DND-41 (cell line): ENCODE data around the gene SEPTIN1.

ENCODE experiments used
- CTCF ChIP-seq: IDR thresholded peaks from 2 replicates; pipeline ENCODE4 v1.5.1; 2012; ENCODE audit warnings: borderline replicate concordance, low read length, moderate library complexity, mild to moderate bottlenecking; ENCODE audit not compliant: poor library complexity, severe bottlenecking; ENCODE audit errors: extremely low read depth
- EZH2 ChIP-seq: IDR thresholded peaks from 3 replicates; pipeline ENCODE4 v1.6.1; 2012; ENCODE audit warnings: borderline replicate concordance, low read depth, mild to moderate bottlenecking, moderate library complexity, low read length, inconsistent platforms; ENCODE audit not compliant: severe bottlenecking

DNA sequence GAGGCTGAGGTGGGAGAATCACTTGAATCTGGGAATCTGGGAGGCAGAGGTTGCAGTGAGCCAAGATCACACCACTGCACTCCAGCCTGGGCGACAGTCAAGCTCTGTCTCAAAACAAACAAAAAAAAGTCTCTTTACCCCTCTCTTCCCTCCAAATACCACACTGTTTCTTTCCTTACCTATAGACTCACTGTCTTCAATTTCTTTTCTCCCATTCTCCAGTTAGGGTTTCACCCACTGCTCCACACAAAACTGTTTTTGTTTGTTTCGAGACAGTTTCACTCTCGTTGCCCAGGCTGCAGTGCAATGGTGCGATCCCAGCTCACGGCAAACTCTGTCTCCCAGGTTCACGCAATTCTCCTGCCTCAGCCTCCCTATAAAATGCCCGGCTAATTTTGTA, 21.2 kb downstream of the SEPTIN1 start:
- no peak for TF ChIP-seq EZH2
- TF ChIP-seq CTCF: no peak
